ENCODE data around the gene AIG1. TPM values are rescaled to one million over a fixed set of nuclear protein-coding genes. Genes with fewer than 3 reads are reported as not detected.

AIG1 gene
- total RNA-seq, 1 experiment from 2014 or later: 51.1 TPM

GRCh38 chr6:143270026-143270425 lies 209.3 kb downstream of the AIG1 start:
- no peak overlapping the region for H3K4me3 ChIP-seq (replicated peaks in 1 of 2; ENCODE audit: low read depth in 1 of 2, low read length in 2 of 2)
- H2AFZ ChIP-seq (ENCODE audit: low read depth, low read length, poor library complexity, severe bottlenecking): no peak overlapping the region
- ChIA-PET RAD21 (ENCODE audit: low non-redundant PET in 1 of 2, low total read pairs in 2 of 2, uncharacterized antibody in 2 of 2, unreplicated experiment in 2 of 2) (no interaction called here), CTCF (no interaction called here), POLR2A (no interaction called here)
- H3K4me1 ChIP-seq (ENCODE audit: control insufficient read depth in 1 of 2, insufficient read depth in 2 of 2, low read length in 2 of 2): no peaks in the 10 kb centered on the region
- no peaks in the 10 kb centered on the region for H3K9me2 ChIP-seq (ENCODE audit: insufficient read depth)
- no peaks in the 10 kb centered on the region for H4K20me1 ChIP-seq (ENCODE audit: insufficient read depth)
- no peak overlapping the region for H3K9ac ChIP-seq (ENCODE audit: low read length)
- H3K79me2 ChIP-seq (ENCODE audit: insufficient read depth, low read length): no peaks in the 10 kb centered on the region
- no peaks in the 10 kb centered on the region for H3K36me3 ChIP-seq (ENCODE audit: control insufficient read depth in 1 of 2, insufficient read depth in 2 of 2, low read length in 2 of 2)
- no peak for DNase-seq (ENCODE audit: low read depth, low spot score)
- intact Hi-C loops (cut with micrococcal nuclease): loop anchor here (10.0 kb wide), 1 partner anchor 795 kb away; no protein-coding TSS in a partner anchor
- TF ChIP-seq POLR2AphosphoS5 (IDR thresholded peaks at IDR 0.05; ENCODE audit: low read depth, low read length): no peak
- no peak for TF ChIP-seq SP1 (IDR thresholded peaks at IDR 0.05; ENCODE audit: low read depth)
- no peak overlapping the region for H3K27ac ChIP-seq (ENCODE audit: low read depth, low read length)
- H3K27me3 ChIP-seq (ENCODE audit: insufficient read depth, low read length): no peaks in the 10 kb centered on the region
- BruUV-seq (replicated peaks): no TSS peak
- no peaks in the 10 kb centered on the region for H3K9me3 ChIP-seq (ENCODE audit: control insufficient read depth in 1 of 2, insufficient read depth in 1 of 2, low read depth in 1 of 2, low read length in 2 of 2)
- ATAC-seq: no peak
- H3K4me2 ChIP-seq (ENCODE audit: low read length): no peak overlapping the region

GRCh38 chr6:143271024-143271423 lies 210.3 kb downstream of the AIG1 start:
- H3K27ac ChIP-seq (ENCODE audit: low read depth, low read length): no peak overlapping the region
- H3K79me2 ChIP-seq (ENCODE audit: insufficient read depth, low read length): no peaks in the 10 kb centered on the region
- no peak overlapping the region for H3K9ac ChIP-seq (ENCODE audit: low read length)
- ChIA-PET CTCF (no interaction called here), RAD21 (ENCODE audit: low non-redundant PET in 1 of 2, low total read pairs in 2 of 2, uncharacterized antibody in 2 of 2, unreplicated experiment in 2 of 2) (no interaction called here), POLR2A (no interaction called here)
- no peaks in the 10 kb centered on the region for H3K4me1 ChIP-seq (ENCODE audit: control insufficient read depth in 1 of 2, insufficient read depth in 2 of 2, low read length in 2 of 2)
- no peaks in the 10 kb centered on the region for H3K9me3 ChIP-seq (ENCODE audit: control insufficient read depth in 1 of 2, insufficient read depth in 1 of 2, low read depth in 1 of 2, low read length in 2 of 2)
- ATAC-seq (no peak), DNase-seq (ENCODE audit: low read depth, low spot score) (no peak)
- no peak overlapping the region for H2AFZ ChIP-seq (ENCODE audit: low read depth, low read length, poor library complexity, severe bottlenecking)
- no peak overlapping the region for H3K4me3 ChIP-seq (replicated peaks in 1 of 2; ENCODE audit: low read depth in 1 of 2, low read length in 2 of 2)
- H4K20me1 ChIP-seq (ENCODE audit: insufficient read depth): no peaks in the 10 kb centered on the region
- no peaks in the 10 kb centered on the region for H3K27me3 ChIP-seq (ENCODE audit: insufficient read depth, low read length)
- BruUV-seq (replicated peaks): no TSS peak
- no peaks in the 10 kb centered on the region for H3K36me3 ChIP-seq (ENCODE audit: control insufficient read depth in 1 of 2, insufficient read depth in 2 of 2, low read length in 2 of 2)
- no peak overlapping the region for H3K4me2 ChIP-seq (ENCODE audit: low read length)
- intact Hi-C loops (cut with micrococcal nuclease): loop anchor here (10.0 kb wide), 1 partner anchor 796 kb away; no protein-coding TSS in a partner anchor
- no peaks in the 10 kb centered on the region for H3K9me2 ChIP-seq (ENCODE audit: insufficient read depth)
- TF ChIP-seq EZH2phosphoT487 (IDR thresholded peaks at IDR 0.05; ENCODE audit: borderline replicate concordance): no peak
- TF ChIP-seq CTCF (IDR thresholded peaks at IDR 0.05 in 2 of 3, conservative IDR thresholded peaks at IDR 0.05 in 1 of 3; ENCODE audit: borderline replicate concordance in 1 of 3, insufficient read depth in 1 of 3, low read depth in 2 of 3, low read length in 2 of 3): no peak
- no peak for TF ChIP-seq POLR2A (IDR thresholded peaks at IDR 0.05; ENCODE audit: borderline replicate concordance, extremely low read depth, insufficient read depth, insufficient read length)
- no peak for TF ChIP-seq FOSL1 (IDR thresholded peaks at IDR 0.05; ENCODE audit: low read depth)
- no peak for TF ChIP-seq ZBTB33 (IDR thresholded peaks at IDR 0.05; ENCODE audit: extremely low read depth, insufficient replicate concordance, low read length)
- TF ChIP-seq ZFX (IDR thresholded peaks at IDR 0.05): no peak
- no peak for TF ChIP-seq REST (IDR thresholded peaks at IDR 0.05; ENCODE audit: low read depth)
- no peak for TF ChIP-seq MAX (IDR thresholded peaks at IDR 0.05)
- TF ChIP-seq EGR1 (IDR thresholded peaks at IDR 0.05; ENCODE audit: low read depth): no peak
- TF ChIP-seq ATF3 (IDR thresholded peaks at IDR 0.05): no peak
- TF ChIP-seq CEBPB (IDR thresholded peaks at IDR 0.05; ENCODE audit: low read depth): no peak
- no peak for TF ChIP-seq SP1 (IDR thresholded peaks at IDR 0.05; ENCODE audit: low read depth)
